A549 (cell line): ENCODE data around the gene ATXN2. TPM values are rescaled to one million over a fixed set of nuclear protein-coding genes. Genes with fewer than 3 reads are reported as not detected.

Experiments
- ATAC-seq, 2 experiments: fragments of 200-7000 bp in 1 of 2; fragments of >200 bp in 1 of 2; cut with Nextera tagmentation in 1 of 2; cut with Tn5 transposase in 1 of 2; 3 replicates each; pipeline versions ENCODE4 v1.8.0 to v1.9.1; 2018 to 2020; ENCODE audit warnings: mild to moderate bottlenecking in 1 of 2, moderate library complexity in 1 of 2
- CTCF ChIA-PET: fragments of 300-600 bp; sonication (Branson Sonifier 250); formaldehyde crosslinking; extraction: SDS; loops from one replicate; lab custom pipeline; 2021; ENCODE audit warnings: antibody characterized with exemption, inconsistent platforms; lab: Yijun Ruan, JAX
- POLR2A ChIA-PET: fragments of 350-600 bp; formaldehyde crosslinking; extraction: SDS; loops from one replicate; lab custom pipeline; 2021; ENCODE audit warnings: antibody characterized with exemption, inconsistent platforms; lab: Yijun Ruan, JAX
- DNase-seq, 2 experiments: peaks; one replicate each; pipeline versions ENCODE4 v3.0.0 to v3.0.0-alpha.2; 2011 to 2016; ENCODE audit warnings: low read depth in 1 of 2, low spot score in 1 of 2
- FAIRE-seq: peaks from 2 replicates; lab custom pipeline; 2011; peaks lifted over from hg19 to GRCh38; lab: Jason Lieb, UNC
- H3K27ac ChIP-seq, 2 experiments: fragments of >200 bp; sonication (Bioruptor Twin); formaldehyde crosslinking; 3 replicates each; pipeline ENCODE4 v1.5.1; 2016 to 2017
- H3K4me1 ChIP-seq: fragments of >200 bp; sonication (Bioruptor Twin); formaldehyde crosslinking; 3 replicates; pipeline ENCODE4 v1.6.1; 2016
- H3K4me2 ChIP-seq: fragments of >200 bp; sonication (Bioruptor Twin); formaldehyde crosslinking; 3 replicates; pipeline ENCODE4 v1.6.1; 2016
- H3K4me3 ChIP-seq: fragments of >200 bp; sonication (Bioruptor Twin); formaldehyde crosslinking; 3 replicates; pipeline ENCODE4 v1.5.1; 2016
- H3K9me3 ChIP-seq: fragments of >200 bp; sonication (Bioruptor Twin); formaldehyde crosslinking; 3 replicates; pipeline ENCODE4 v1.6.1; 2016
- BHLHE40 ChIP-seq: IDR thresholded peaks from 2 replicates; pipeline ENCODE4 v1.6.1; 2012; ENCODE audit warnings: low read depth, low read length, inconsistent platforms
- CBX2 ChIP-seq: fragments of 200-600 bp; sonication (generic); IDR thresholded peaks from 2 replicates; pipeline ENCODE4 v1.6.1; 2016; ENCODE audit warnings: low read depth, mild to moderate bottlenecking, borderline replicate concordance
- EHF ChIP-seq: fragments of 250-450 bp; sonication (Bioruptor Pico); IDR thresholded peaks from 2 replicates; pipeline ENCODE4 v1.5.0; 2020; ENCODE audit warnings: mild to moderate bottlenecking
- EHMT2 ChIP-seq: fragments of 200-600 bp; sonication (generic); IDR thresholded peaks from 2 replicates; pipeline ENCODE4 v1.6.1; 2016; ENCODE audit warnings: antibody characterized with exemption, low read depth, mild to moderate bottlenecking, moderate library complexity
- EP300 ChIP-seq, 2 experiments: fragments of >200 bp; sonication (Bioruptor Twin); formaldehyde crosslinking; IDR thresholded peaks; 2 replicates in 1 of 2; 3 replicates in 1 of 2; pipeline ENCODE4 v1.6.1; 2016 to 2017
- FOSB ChIP-seq: fragments of 250-450 bp; sonication (Bioruptor Pico); IDR thresholded peaks from 2 replicates; pipeline ENCODE4 v1.5.0; 2020; ENCODE audit warnings: mild to moderate bottlenecking, moderate library complexity
- FOSL2 ChIP-seq, 2 experiments: fragments of 450-650 bp in 1 of 2; fragments of >200 bp in 1 of 2; sonication (Bioruptor Twin) in 1 of 2; formaldehyde crosslinking; IDR thresholded peaks; 2 replicates each; pipeline versions ENCODE4 v1.5.0 to v1.6.1; 2016 to 2020; ENCODE audit warnings: mild to moderate bottlenecking in 1 of 2, moderate library complexity in 1 of 2
- HEYL ChIP-seq: fragments of 250-450 bp; sonication (Bioruptor Pico); IDR thresholded peaks from 2 replicates; pipeline ENCODE4 v1.8.0; 2021; ENCODE audit warnings: mild to moderate bottlenecking, moderate library complexity
- JUN ChIP-seq, 2 experiments: fragments of >200 bp; sonication (Bioruptor Twin); formaldehyde crosslinking; IDR thresholded peaks; 2 replicates in 1 of 2; 3 replicates in 1 of 2; pipeline ENCODE4 v1.6.1; 2016 to 2017
- MYC ChIP-seq: IDR thresholded peaks from 2 replicates; pipeline ENCODE4 v1.6.1; 2012; ENCODE audit warnings: mild to moderate bottlenecking, inconsistent platforms, low read length, improper control_type of control experiment, borderline replicate concordance
- NR3C1 ChIP-seq: fragments of >200 bp; sonication (Bioruptor Twin); formaldehyde crosslinking; IDR thresholded peaks from 3 replicates; pipeline ENCODE4 v1.6.1; 2017
- PHF8 ChIP-seq: fragments of 200-600 bp; sonication (generic); IDR thresholded peaks from 2 replicates; pipeline ENCODE4 v1.6.1; 2016; ENCODE audit warnings: low read depth, mild to moderate bottlenecking, antibody characterized with exemption, moderate library complexity, borderline replicate concordance
- RCOR1 ChIP-seq: fragments of 150-350 bp; IDR thresholded peaks from 2 replicates; pipeline ENCODE4 v1.6.1; 2014; ENCODE audit warnings: antibody characterized with exemption, low read length, low read depth
- RNF2 ChIP-seq: fragments of 200-600 bp; sonication (generic); IDR thresholded peaks from 2 replicates; pipeline ENCODE4 v1.6.1; 2016; ENCODE audit warnings: low read depth, mild to moderate bottlenecking, antibody characterized with exemption, moderate library complexity, borderline replicate concordance
- SMC3 ChIP-seq: fragments of >200 bp; sonication (Bioruptor Twin); formaldehyde crosslinking; IDR thresholded peaks from 3 replicates; pipeline ENCODE4 v1.6.1; 2018; ENCODE audit warnings: inconsistent platforms
- TFCP2L1 ChIP-seq: fragments of 250-450 bp; sonication (Bioruptor Pico); IDR thresholded peaks from 2 replicates; pipeline ENCODE4 v1.5.0; 2021; ENCODE audit warnings: mild to moderate bottlenecking
- ZC3H11A ChIP-seq: fragments of 450-650 bp; IDR thresholded peaks from 2 replicates; pipeline ENCODE4 v1.6.1; 2014; ENCODE audit warnings: antibody characterized with exemption, mild to moderate bottlenecking
- ZFP36 ChIP-seq: fragments of 450-650 bp; IDR thresholded peaks from 2 replicates; pipeline ENCODE4 v1.6.1; 2014; ENCODE audit warnings: borderline replicate concordance; ENCODE audit not compliant: partially characterized antibody
- WGBS: methylation state at CpG from one replicate; pipeline ENCODE4 v1.1.6; 2017; ENCODE audit errors: missing lambda C conversion rate; 5-methylcytosine and 5-hydroxymethylcytosine counted together
- polyA plus RNA-seq, 4 experiments: library from polyadenylated mRNA; depleted of rRNA in 3 of 4; stranded (reverse); fragments of >200 nt; fragmentation: RNase III in 1 of 4; extraction: RNeasy Plus Mini Kit Qiagen cat#74134 plus additional on column Dnase treatment in 1 of 4; gene quantifications; 2 replicates in 3 of 4; 3 replicates in 1 of 4; pipeline ENCODE4 v1.2.3, GENCODE V29; 2011 to 2017
- TF ChIP-seq, protein P1 (sequence below): fragments of 450-650 bp; IDR thresholded peaks from 2 replicates; pipeline ENCODE4 v1.6.1; 2014; ENCODE audit warnings: antibody characterized with exemption
- TF ChIP-seq, protein P2 (sequence below): fragments of 250-450 bp; sonication (Bioruptor Pico); IDR thresholded peaks from 2 replicates; pipeline ENCODE4 v1.5.0; 2021; ENCODE audit warnings: mild to moderate bottlenecking, moderate library complexity, borderline replicate concordance
- TF ChIP-seq, protein P3 (sequence below): fragments of 150-350 bp; IDR thresholded peaks from 2 replicates; pipeline ENCODE4 v1.6.1; 2014; ENCODE audit warnings: low read depth, mild to moderate bottlenecking, low read length
- TF ChIP-seq, protein P4 (sequence below): fragments of 200-600 bp; sonication (generic); IDR thresholded peaks from 2 replicates; pipeline ENCODE4 v1.6.1; 2016; ENCODE audit warnings: antibody characterized with exemption, mild to moderate bottlenecking, moderate library complexity
- TF ChIP-seq, protein P5 (sequence below): IDR thresholded peaks from 2 replicates; pipeline ENCODE4 v1.6.1; 2012
- TF ChIP-seq, protein P6 (sequence below): fragments of >200 bp; sonication (Bioruptor Twin); formaldehyde crosslinking; IDR thresholded peaks from 2 replicates; pipeline ENCODE4 v1.6.1; 2016

Gene ATXN2
- polyA plus RNA-seq, 2 of the 4 experiments (the other 2 are of a cell fraction) = 24.8 to 30.6 TPM

DNA sequence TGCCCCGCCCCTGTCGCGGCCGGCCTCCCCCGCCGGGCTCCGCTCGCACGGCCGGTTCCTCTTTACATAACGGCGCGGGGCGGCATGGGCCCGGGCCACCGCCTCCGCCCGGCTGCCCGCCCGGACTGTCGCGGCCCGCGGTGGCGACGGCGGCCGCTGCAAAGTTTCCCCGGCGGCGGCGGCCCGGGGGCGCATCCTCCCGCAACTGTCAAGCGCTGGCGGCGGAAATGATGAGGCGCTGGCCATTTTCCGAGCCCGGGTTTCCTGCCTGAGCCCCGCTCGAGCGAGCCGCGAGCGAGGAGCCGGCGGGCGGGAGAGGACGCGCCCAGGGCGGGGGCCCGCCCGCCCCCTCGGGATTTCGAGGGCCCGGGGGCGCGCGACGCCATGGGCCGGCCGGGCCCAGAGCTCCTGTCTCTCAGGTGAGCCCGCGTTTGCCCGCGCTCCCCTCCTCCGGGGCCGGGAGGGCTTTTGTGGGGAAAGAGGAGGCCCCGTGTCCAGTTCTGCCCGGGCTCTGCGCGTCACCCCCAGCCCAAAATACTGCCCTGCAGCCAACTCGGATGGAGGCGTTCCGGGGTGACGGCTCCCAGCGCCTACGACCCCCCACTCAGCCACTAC is 193.1 kb downstream of the ATXN2 start, which contains the start of gene SH2B3:
SH2B3 (plus strand) TSS at position 65 of the 615 bp plus-strand sequence. CDS start 12,223 bp downstream, outside the sequence.
- WGBS = 0% methylated on average over 21 of the region's 80 CpGs
- peak within 1 kb of the TSS; percentile 83 to 89 for H3K27ac ChIP-seq
- TF ChIP-seq PHF8 (peak; percentile 18; the same call in 1 of the 2 replicates), EHMT2 (no peak), JUN (IDR thresholded peaks at IDR 0.05) (peak in 1 of 2 experiments; percentile 49; a peak in 1 of 5 replicates)
- H3K4me3 ChIP-seq = peak within 1 kb of the TSS; percentile 63
- no peaks in the 10 kb centered on the region for H3K9me3 ChIP-seq
- ChIA-PET CTCF (interaction anchor here (2.0 to 5.1 kb wide), 2 partner anchors 9 to 45 kb away, joined by 11 to 36 read pairs; no protein-coding TSS in a partner anchor), POLR2A (no interaction called here)
- peak within 1 kb of the TSS; percentile 99 for H3K4me2 ChIP-seq
- ATAC-seq (peak; percentile 11 to 36; a peak in 5 of 6 replicates), DNase-seq (peak in 1 of 2 experiments; percentile 62), FAIRE-seq (no peak)
- H3K4me1 ChIP-seq = peaks cover 32% of the 10 kb centered on the region

DNA sequence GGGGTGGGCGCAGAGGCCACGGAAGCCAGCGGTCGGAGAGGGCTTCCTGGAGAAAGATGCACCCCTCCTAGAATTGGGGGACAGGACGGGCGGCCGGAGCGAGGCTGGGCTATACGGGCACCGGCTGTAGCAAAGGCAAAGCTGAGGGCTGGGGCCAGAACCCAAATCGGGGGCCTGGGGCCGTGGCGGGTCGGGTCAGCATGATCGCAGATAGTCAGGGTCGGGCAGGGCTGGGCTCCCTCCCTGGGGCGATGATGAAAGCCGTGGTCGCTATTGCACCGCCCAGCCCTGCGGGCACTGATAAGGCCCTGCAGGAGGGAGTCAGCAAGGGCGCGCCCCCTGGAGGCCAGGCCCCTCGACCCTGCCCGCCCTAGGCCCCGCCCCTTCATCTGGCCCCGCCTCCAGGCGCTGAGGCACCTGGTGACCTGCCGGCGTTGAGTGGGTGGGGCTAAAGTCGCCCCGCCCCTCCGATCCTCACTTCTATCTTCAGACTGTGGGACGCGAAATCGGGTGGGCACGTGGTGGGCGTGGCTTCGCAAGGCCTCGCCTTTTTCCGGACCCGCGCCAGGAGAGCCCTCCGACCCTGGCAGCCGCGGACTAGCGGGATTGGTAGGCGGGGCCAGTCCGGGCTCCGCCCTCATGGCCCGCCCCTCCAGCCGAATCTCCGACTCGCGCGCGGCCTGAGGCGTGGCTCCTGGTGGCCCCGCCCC is 193.8 kb downstream of the ATXN2 start:
- POLR2A ChIA-PET = no interaction called here
- TF ChIP-seq BHLHE40 = no peak
- TF ChIP-seq ZC3H11A = no peak
- no peak for TF ChIP-seq RCOR1
- TF ChIP-seq CBX2 = no peak
- TF ChIP-seq, protein P1, sequence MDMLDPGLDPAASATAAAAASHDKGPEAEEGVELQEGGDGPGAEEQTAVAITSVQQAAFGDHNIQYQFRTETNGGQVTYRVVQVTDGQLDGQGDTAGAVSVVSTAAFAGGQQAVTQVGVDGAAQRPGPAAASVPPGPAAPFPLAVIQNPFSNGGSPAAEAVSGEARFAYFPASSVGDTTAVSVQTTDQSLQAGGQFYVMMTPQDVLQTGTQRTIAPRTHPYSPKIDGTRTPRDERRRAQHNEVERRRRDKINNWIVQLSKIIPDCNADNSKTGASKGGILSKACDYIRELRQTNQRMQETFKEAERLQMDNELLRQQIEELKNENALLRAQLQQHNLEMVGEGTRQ = peak; percentile 87
- TF ChIP-seq EHMT2 = no peak
- TF ChIP-seq EP300 (IDR thresholded peaks at IDR 0.05) = no peak
- TF ChIP-seq, protein P2, sequence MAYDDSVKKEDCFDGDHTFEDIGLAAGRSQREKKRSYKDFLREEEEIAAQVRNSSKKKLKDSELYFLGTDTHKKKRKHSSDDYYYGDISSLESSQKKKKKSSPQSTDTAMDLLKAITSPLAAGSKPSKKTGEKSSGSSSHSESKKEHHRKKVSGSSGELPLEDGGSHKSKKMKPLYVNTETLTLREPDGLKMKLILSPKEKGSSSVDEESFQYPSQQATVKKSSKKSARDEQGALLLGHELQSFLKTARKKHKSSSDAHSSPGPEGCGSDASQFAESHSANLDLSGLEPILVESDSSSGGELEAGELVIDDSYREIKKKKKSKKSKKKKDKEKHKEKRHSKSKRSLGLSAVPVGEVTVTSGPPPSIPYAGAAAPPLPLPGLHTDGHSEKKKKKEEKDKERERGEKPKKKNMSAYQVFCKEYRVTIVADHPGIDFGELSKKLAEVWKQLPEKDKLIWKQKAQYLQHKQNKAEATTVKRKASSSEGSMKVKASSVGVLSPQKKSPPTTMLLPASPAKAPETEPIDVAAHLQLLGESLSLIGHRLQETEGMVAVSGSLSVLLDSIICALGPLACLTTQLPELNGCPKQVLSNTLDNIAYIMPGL (CRISPR knock-in tag) = no peak
- TF ChIP-seq, protein P3, sequence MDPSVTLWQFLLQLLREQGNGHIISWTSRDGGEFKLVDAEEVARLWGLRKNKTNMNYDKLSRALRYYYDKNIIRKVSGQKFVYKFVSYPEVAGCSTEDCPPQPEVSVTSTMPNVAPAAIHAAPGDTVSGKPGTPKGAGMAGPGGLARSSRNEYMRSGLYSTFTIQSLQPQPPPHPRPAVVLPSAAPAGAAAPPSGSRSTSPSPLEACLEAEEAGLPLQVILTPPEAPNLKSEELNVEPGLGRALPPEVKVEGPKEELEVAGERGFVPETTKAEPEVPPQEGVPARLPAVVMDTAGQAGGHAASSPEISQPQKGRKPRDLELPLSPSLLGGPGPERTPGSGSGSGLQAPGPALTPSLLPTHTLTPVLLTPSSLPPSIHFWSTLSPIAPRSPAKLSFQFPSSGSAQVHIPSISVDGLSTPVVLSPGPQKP = no peak
- no peak for TF ChIP-seq FOSL2 (IDR thresholded peaks at IDR 0.05)
- no peak for TF ChIP-seq FOSL2 (CRISPR knock-in tag; IDR thresholded peaks at IDR 0.05)
- no peak for TF ChIP-seq ZFP36
- TF ChIP-seq, protein P4, sequence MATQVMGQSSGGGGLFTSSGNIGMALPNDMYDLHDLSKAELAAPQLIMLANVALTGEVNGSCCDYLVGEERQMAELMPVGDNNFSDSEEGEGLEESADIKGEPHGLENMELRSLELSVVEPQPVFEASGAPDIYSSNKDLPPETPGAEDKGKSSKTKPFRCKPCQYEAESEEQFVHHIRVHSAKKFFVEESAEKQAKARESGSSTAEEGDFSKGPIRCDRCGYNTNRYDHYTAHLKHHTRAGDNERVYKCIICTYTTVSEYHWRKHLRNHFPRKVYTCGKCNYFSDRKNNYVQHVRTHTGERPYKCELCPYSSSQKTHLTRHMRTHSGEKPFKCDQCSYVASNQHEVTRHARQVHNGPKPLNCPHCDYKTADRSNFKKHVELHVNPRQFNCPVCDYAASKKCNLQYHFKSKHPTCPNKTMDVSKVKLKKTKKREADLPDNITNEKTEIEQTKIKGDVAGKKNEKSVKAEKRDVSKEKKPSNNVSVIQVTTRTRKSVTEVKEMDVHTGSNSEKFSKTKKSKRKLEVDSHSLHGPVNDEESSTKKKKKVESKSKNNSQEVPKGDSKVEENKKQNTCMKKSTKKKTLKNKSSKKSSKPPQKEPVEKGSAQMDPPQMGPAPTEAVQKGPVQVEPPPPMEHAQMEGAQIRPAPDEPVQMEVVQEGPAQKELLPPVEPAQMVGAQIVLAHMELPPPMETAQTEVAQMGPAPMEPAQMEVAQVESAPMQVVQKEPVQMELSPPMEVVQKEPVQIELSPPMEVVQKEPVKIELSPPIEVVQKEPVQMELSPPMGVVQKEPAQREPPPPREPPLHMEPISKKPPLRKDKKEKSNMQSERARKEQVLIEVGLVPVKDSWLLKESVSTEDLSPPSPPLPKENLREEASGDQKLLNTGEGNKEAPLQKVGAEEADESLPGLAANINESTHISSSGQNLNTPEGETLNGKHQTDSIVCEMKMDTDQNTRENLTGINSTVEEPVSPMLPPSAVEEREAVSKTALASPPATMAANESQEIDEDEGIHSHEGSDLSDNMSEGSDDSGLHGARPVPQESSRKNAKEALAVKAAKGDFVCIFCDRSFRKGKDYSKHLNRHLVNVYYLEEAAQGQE = no peak
- no peak for TF ChIP-seq HEYL (CRISPR knock-in tag)
- TF ChIP-seq, protein P5, sequence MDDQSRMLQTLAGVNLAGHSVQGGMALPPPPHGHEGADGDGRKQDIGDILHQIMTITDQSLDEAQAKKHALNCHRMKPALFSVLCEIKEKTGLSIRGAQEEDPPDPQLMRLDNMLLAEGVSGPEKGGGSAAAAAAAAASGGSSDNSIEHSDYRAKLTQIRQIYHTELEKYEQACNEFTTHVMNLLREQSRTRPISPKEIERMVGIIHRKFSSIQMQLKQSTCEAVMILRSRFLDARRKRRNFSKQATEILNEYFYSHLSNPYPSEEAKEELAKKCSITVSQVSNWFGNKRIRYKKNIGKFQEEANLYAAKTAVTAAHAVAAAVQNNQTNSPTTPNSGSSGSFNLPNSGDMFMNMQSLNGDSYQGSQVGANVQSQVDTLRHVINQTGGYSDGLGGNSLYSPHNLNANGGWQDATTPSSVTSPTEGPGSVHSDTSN = no peak
- no peak for TF ChIP-seq EHF (CRISPR knock-in tag)
- no peak for TF ChIP-seq RNF2
- TF ChIP-seq, protein P6, sequence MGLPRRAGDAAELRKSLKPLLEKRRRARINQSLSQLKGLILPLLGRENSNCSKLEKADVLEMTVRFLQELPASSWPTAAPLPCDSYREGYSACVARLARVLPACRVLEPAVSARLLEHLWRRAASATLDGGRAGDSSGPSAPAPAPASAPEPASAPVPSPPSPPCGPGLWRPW = no peak
- peak; percentile 45; the same call in 1 of the 2 replicates for TF ChIP-seq MYC
- no peak for TF ChIP-seq TFCP2L1
- TF ChIP-seq FOSB = no peak
- no peak for TF ChIP-seq NR3C1
- no peak for TF ChIP-seq SMC3

More for the DNA sequence above, 193.8 kb downstream of the ATXN2 start:
- Histone ChIP-seq H3K27ac (peak overlapping the region; percentile 83 to 89), H3K4me2 (peak overlapping the region; percentile 99), H3K9me3 (no peaks in the 10 kb centered on the region), H3K4me1 (peaks cover 30% of the 10 kb centered on the region), H3K4me3 (peak overlapping the region; percentile 63)
- ATAC-seq = peak; percentile 65 to 84
- FAIRE-seq = no peak
- WGBS = 26% methylated on average over 20 of the region's 59 CpGs
- CTCF ChIA-PET = interaction anchor here (0.6 to 5.1 kb wide), 12 partner anchors 8 to 274 kb away, joined by 3 to 36 read pairs (median 4); no protein-coding TSS in a partner anchor
- peak; percentile 94 to 95 for DNase-seq
